ENCODE results near the gene SOST. TPM values are rescaled to one million over a fixed set of nuclear protein-coding genes. Genes with fewer than 3 reads are reported as not detected.

The SOST gene
- total RNA-seq, 1 experiment from 2014 or later, result 0.07 TPM

DNA sequence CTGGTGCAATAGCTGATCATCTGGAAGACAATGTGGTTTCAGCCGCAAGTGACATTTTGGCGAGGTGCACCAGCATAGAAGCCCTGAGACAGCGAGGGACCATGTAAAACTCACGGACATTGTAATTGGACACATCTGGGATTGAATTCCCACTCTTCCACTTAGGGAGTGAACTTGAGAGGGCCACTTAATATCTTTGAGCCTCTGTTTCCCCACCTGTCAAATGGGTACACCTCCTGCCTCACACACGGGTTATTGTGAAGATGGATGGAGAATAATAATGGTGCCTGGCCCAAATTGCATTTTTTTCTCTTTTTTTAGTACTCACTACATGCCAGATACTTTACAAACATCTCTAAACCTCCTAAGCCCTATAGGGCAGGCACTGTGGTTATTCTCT is 51.4 kb downstream of the SOST start:
- no peak for DNase-seq (ENCODE audit: low spot score)

DNA sequence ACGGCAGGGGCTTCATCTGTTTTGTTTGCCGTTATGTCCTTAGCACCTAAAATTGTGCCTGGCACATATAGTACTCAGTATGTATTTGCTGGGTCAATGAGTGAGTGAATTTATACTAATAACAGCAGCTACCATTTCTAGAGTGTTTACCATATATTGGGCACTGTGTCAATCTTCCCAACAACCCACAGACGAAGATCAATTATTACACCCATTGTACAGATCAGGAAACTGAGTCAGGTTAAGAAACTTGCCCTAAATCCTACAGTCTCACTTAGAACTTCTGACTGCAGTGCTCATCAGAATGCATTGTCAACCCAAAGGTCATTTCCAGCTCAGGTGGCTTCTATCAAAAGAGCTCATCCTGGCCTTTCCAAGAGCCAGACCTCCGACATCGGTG is 52.4 kb downstream of the SOST start:
- DNase-seq (ENCODE audit: low spot score), result no peak

Other genes starting within 250 kb of the SOST start
- 13.4 and 14.4 TPM in 2 replicates for gene ETV4, start 212.5 kb downstream of the SOST start, total RNA-seq (2014; rRNA removed; shearing (Covaris generic))
- not detected in 2 replicates for gene MEOX1, start 96.9 kb downstream of the SOST start, total RNA-seq (2014; rRNA removed; shearing (Covaris generic))
- 74.8 and 84.6 TPM in 2 replicates for gene DUSP3, start 20.2 kb upstream of the SOST start, total RNA-seq (2014; rRNA removed; shearing (Covaris generic))
- gene CFAP97D1, start 21.6 kb upstream of the SOST start, total RNA-seq (2014; rRNA removed; shearing (Covaris generic)), result 0.24 TPM in 1 of 2 replicates, not detected in the other
- gene MPP3, start 74.4 kb upstream of the SOST start, total RNA-seq (2014; rRNA removed; shearing (Covaris generic)), result 11.6 and 19.1 TPM in 2 replicates
- gene CD300LG, start 88.4 kb upstream of the SOST start, total RNA-seq (2014; rRNA removed; shearing (Covaris generic)), result not detected in 2 replicates
- gene MPP2, start 148.7 kb upstream of the SOST start, total RNA-seq (2014; rRNA removed; shearing (Covaris generic)), result 4.8 TPM in 2 replicates
- not detected in 2 replicates for gene PPY, start 183.7 kb upstream of the SOST start, total RNA-seq (2014; rRNA removed; shearing (Covaris generic))
- not detected in 2 replicates for gene PYY, start 195.1 kb upstream of the SOST start, total RNA-seq (2014; rRNA removed; shearing (Covaris generic))
- gene NAGS, start 245.8 kb upstream of the SOST start, total RNA-seq (2014; rRNA removed; shearing (Covaris generic)), result 1.1 and 1.4 TPM in 2 replicates